GM21723 (cell line): ENCODE measurements around the gene DCLRE1B.
"Not testable (repeated sequence)": the region's sequence is repeated elsewhere in the genome, so short reads cannot be mapped to it uniquely, and the experiment has no call there.

Experiments
- ATAC-seq: cut with Tn5 transposase; IDR thresholded peaks from one replicate; pipeline ENCODE4 v1.9.1; 2021; ENCODE audit warnings: mild to moderate bottlenecking, moderate library complexity; ENCODE audit not compliant: unreplicated experiment

Gene DCLRE1B

GRCh38 chr1:113946112-113946511 is 41.0 kb downstream of the DCLRE1B start:
- no peak for ATAC-seq

- ATAC-seq = no peak
Observed at GRCh38 chr1:113946678-113947387, 41.7 kb downstream of the DCLRE1B start.

- no peak for ATAC-seq
Observed at GRCh38 chr1:113947388-113948107, 42.4 kb downstream of the DCLRE1B start.

- ATAC-seq = not testable (repeated sequence)
Observed at GRCh38 chr1:113948151-113948550, 43.0 kb downstream of the DCLRE1B start.

- no peak for ATAC-seq
Observed at GRCh38 chr1:113949007-113949406, 43.9 kb downstream of the DCLRE1B start.

GRCh38 chr1:113950908-113951307 is 45.8 kb downstream of the DCLRE1B start:
- no peak for ATAC-seq

- ATAC-seq = no peak
Observed at GRCh38 chr1:113951719-113952118, 46.6 kb downstream of the DCLRE1B start.

- no peak for ATAC-seq
Observed at GRCh38 chr1:113957984-113958383, 52.9 kb downstream of the DCLRE1B start.

GRCh38 chr1:113958691-113959090 is 53.6 kb downstream of the DCLRE1B start:
- no peak for ATAC-seq

- no peak for ATAC-seq
Observed at GRCh38 chr1:113963281-113963906, 58.3 kb downstream of the DCLRE1B start.
